T-helper 2 cell treated with Interferon-gamma antibody and Interleukin-4, amounts not matched to agents 5 μg/mL and 100 μg/mL, for 36 hours (primary cell): Measurements from ENCODE around the gene RARRES2.
"Not testable (repeated sequence)": the region's sequence is repeated elsewhere in the genome, so short reads cannot be mapped to it uniquely, and the experiment has no call there.

ENCODE experiments used
- DNase-seq: peaks from one replicate; pipeline ENCODE4 v3.0.0; 2021; ENCODE audit warnings: low spot score
- H3K27ac Mint-ChIP-seq: one replicate; pipeline ENCODE4 v1.8.0; 2021; ENCODE audit warnings: mild to moderate bottlenecking, mixed read lengths
- H3K27me3 Mint-ChIP-seq: one replicate; pipeline ENCODE4 v1.8.0; 2021; ENCODE audit warnings: low read depth, mixed read lengths
- H3K36me3 Mint-ChIP-seq: one replicate; pipeline ENCODE4 v1.8.0; 2021; ENCODE audit warnings: low read depth, mixed read lengths
- H3K4me1 Mint-ChIP-seq: one replicate; pipeline ENCODE4 v1.8.0; 2021; ENCODE audit warnings: low read depth, mixed read lengths
- H3K4me3 Mint-ChIP-seq: one replicate; pipeline ENCODE4 v1.8.0; 2022; ENCODE audit warnings: mild to moderate bottlenecking, moderate library complexity, mixed read lengths
- H3K9me3 Mint-ChIP-seq: one replicate; pipeline ENCODE4 v1.8.0; 2021; ENCODE audit warnings: mixed read lengths

Gene RARRES2

GRCh38 chr7:150341263-150342120, at the start of gene RARRES2:
Gene RARRES2 (minus strand): TSS chr7:150341629. CDS start chr7:150340609, 1,020 bp downstream.
- peaks cover 51% of the 10 kb centered on the region for H3K27me3 Mint-ChIP-seq
- no peak for DNase-seq
- peaks cover 9% of the 10 kb centered on the region for H3K9me3 Mint-ChIP-seq
- H3K4me1 Mint-ChIP-seq = no peaks in the 10 kb centered on the region
- no peak within 1 kb of the TSS for H3K27ac Mint-ChIP-seq
- no peaks in the 10 kb centered on the region for H3K36me3 Mint-ChIP-seq
- no peak within 1 kb of the TSS for H3K4me3 Mint-ChIP-seq

GRCh38 chr7:150390205-150390604, 48.8 kb upstream of the RARRES2 start:
- no peak for DNase-seq
- Mint-ChIP-seq H3K27me3 (no peaks in the 10 kb centered on the region), H3K4me1 (peaks cover 7% of the 10 kb centered on the region), H3K36me3 (peaks cover 11% of the 10 kb centered on the region), H3K4me3 (no peak overlapping the region), H3K9me3 (no peaks in the 10 kb centered on the region), H3K27ac (no peak overlapping the region)

GRCh38 chr7:150389532-150389816, 48.0 kb upstream of the RARRES2 start:
- Mint-ChIP-seq H3K36me3 (peaks cover 11% of the 10 kb centered on the region), H3K27ac (no peak overlapping the region), H3K4me1 (peaks cover 4% of the 10 kb centered on the region), H3K27me3 (no peaks in the 10 kb centered on the region), H3K9me3 (no peaks in the 10 kb centered on the region), H3K4me3 (no peak overlapping the region)
- no peak for DNase-seq

GRCh38 chr7:150388709-150389531, 47.5 kb upstream of the RARRES2 start:
- H3K4me3 Mint-ChIP-seq = no peak overlapping the region
- no peak for DNase-seq
- H3K4me1 Mint-ChIP-seq = peaks cover 2% of the 10 kb centered on the region

GRCh38 chr7:150388306-150388705, 46.9 kb upstream of the RARRES2 start:
- H3K27ac Mint-ChIP-seq = no peak overlapping the region
- DNase-seq = no peak
- H3K4me1 Mint-ChIP-seq = peaks cover 3% of the 10 kb centered on the region
- H3K9me3 Mint-ChIP-seq = no peaks in the 10 kb centered on the region
- H3K4me3 Mint-ChIP-seq = no peak overlapping the region
- no peaks in the 10 kb centered on the region for H3K27me3 Mint-ChIP-seq
- H3K36me3 Mint-ChIP-seq = peaks cover 11% of the 10 kb centered on the region

More at GRCh38 chr7:150388709-150389531, 47.5 kb upstream of the RARRES2 start:
- Mint-ChIP-seq H3K27me3 (no peaks in the 10 kb centered on the region), H3K36me3 (peaks cover 11% of the 10 kb centered on the region), H3K9me3 (no peaks in the 10 kb centered on the region), H3K27ac (no peak overlapping the region)

GRCh38 chr7:150385884-150386283, 44.5 kb upstream of the RARRES2 start:
- H3K4me1 Mint-ChIP-seq = peaks cover 11% of the 10 kb centered on the region
- H3K36me3 Mint-ChIP-seq, DNase-seq: not testable (repeated sequence)

GRCh38 chr7:150385302-150385723, 43.9 kb upstream of the RARRES2 start:
- DNase-seq = no peak
- Mint-ChIP-seq H3K27me3 (no peaks in the 10 kb centered on the region), H3K9me3 (no peaks in the 10 kb centered on the region), H3K4me1 (peaks cover 16% of the 10 kb centered on the region), H3K36me3 (no peaks in the 10 kb centered on the region), H3K27ac (no peak overlapping the region), H3K4me3 (no peak overlapping the region)

More at GRCh38 chr7:150385884-150386283, 44.5 kb upstream of the RARRES2 start:
- H3K4me3 Mint-ChIP-seq, H3K27ac Mint-ChIP-seq, H3K27me3 Mint-ChIP-seq, H3K9me3 Mint-ChIP-seq: not testable (repeated sequence)

- Mint-ChIP-seq H3K4me3 (no peak overlapping the region), H3K9me3 (no peaks in the 10 kb centered on the region), H3K4me1 (peaks cover 23% of the 10 kb centered on the region), H3K36me3 (no peaks in the 10 kb centered on the region), H3K27ac (no peak overlapping the region), H3K27me3 (no peaks in the 10 kb centered on the region)
- no peak for DNase-seq
Measured at GRCh38 chr7:150384406-150385301, 43.2 kb upstream of the RARRES2 start.

- no peaks in the 10 kb centered on the region for H3K36me3 Mint-ChIP-seq
- no peaks in the 10 kb centered on the region for H3K27me3 Mint-ChIP-seq
- DNase-seq = no peak
- no peaks in the 10 kb centered on the region for H3K9me3 Mint-ChIP-seq
- H3K4me3 Mint-ChIP-seq = no peak overlapping the region
- H3K4me1 Mint-ChIP-seq = peaks cover 24% of the 10 kb centered on the region
- no peak overlapping the region for H3K27ac Mint-ChIP-seq
Measured at GRCh38 chr7:150383710-150384397, 42.4 kb upstream of the RARRES2 start.

GRCh38 chr7:150382844-150383225, 41.4 kb upstream of the RARRES2 start:
- Mint-ChIP-seq H3K36me3 (no peaks in the 10 kb centered on the region), H3K4me1 (peaks cover 29% of the 10 kb centered on the region), H3K9me3 (no peaks in the 10 kb centered on the region), H3K27ac (no peak overlapping the region), H3K27me3 (no peaks in the 10 kb centered on the region), H3K4me3 (no peak overlapping the region)
- DNase-seq = no peak

- H3K27me3 Mint-ChIP-seq = no peaks in the 10 kb centered on the region
- no peak overlapping the region for H3K4me3 Mint-ChIP-seq
- H3K36me3 Mint-ChIP-seq = no peaks in the 10 kb centered on the region
- no peaks in the 10 kb centered on the region for H3K9me3 Mint-ChIP-seq
- no peak overlapping the region for H3K27ac Mint-ChIP-seq
- peaks cover 35% of the 10 kb centered on the region for H3K4me1 Mint-ChIP-seq
- no peak for DNase-seq
Measured at GRCh38 chr7:150382123-150382843, 40.9 kb upstream of the RARRES2 start.

GRCh38 chr7:150381785-150382122, 40.3 kb upstream of the RARRES2 start:
- H3K27me3 Mint-ChIP-seq = no peaks in the 10 kb centered on the region
- peaks cover 38% of the 10 kb centered on the region for H3K4me1 Mint-ChIP-seq
- no peak overlapping the region for H3K27ac Mint-ChIP-seq
- H3K4me3 Mint-ChIP-seq = no peak overlapping the region
- no peaks in the 10 kb centered on the region for H3K9me3 Mint-ChIP-seq
- no peaks in the 10 kb centered on the region for H3K36me3 Mint-ChIP-seq
- DNase-seq = no peak

- Mint-ChIP-seq H3K27me3 (no peaks in the 10 kb centered on the region), H3K36me3 (no peaks in the 10 kb centered on the region), H3K4me1 (peaks cover 41% of the 10 kb centered on the region), H3K9me3 (no peaks in the 10 kb centered on the region), H3K4me3 (no peak overlapping the region), H3K27ac (no peak overlapping the region)
- no peak for DNase-seq
Measured at GRCh38 chr7:150381096-150381495, 39.7 kb upstream of the RARRES2 start.
